Inferior parietal cortex (tissue), 1 donor: ENCODE measurements around the gene PVALB.

Source experiments
- DNase-seq: peaks from one replicate; pipeline ENCODE4 v3.0.0-alpha.2; 2016; ENCODE audit errors: extremely low spot score

The PVALB gene

DNA sequence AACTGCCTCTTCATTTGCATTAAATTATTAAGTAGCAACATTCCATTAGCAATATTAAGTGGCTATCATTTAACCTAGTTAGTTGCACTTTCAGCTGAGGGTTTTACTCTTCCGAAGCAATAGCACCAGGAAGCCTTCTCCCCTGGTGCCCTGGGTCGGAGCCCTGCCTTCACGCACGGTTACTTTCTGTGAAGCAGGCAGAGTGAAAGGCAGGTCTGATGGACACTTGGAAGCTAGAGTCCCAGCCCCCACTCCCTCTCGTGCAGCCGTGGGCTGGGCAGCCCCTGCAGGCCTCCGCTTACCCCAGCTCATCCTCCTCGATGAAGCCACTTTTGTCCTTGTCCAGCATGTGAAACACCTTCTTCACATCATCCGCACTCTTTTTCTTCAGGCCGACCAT, 2.0 kb downstream of the PVALB start:
- no peak for DNase-seq

DNA sequence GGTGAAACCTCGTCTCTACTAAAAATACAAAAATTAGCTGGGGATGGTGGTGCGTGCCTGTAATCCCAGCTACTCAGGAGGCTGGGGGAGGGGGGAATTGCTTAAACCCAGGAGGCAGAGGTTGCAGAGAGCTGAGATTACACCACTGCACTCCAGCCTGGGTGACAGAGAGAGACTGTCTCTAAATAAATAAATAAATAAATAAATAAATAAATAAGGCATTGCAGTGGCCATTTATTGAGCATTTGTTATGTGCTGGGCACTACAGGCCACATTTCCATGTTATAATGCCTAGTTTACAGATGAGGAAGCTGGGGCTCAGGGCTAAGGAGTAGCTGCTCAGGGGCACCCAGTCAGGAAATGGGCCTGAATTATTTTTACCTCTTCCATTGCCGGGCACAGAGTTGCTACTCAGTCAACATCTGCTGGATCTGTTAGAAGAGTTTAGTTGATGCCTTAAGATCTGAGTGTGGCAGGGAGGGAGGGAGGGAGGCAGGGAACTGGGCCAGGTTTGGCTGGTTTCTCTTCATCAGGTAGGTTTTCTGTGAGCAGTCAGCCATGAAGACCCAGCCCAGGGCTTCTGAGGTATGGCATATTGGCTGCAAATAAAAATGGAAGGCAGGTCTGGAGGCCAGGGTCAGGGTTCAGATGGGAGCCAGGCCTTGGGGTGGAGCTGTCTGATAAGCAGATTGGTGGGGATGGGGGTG, 5.6 kb downstream of the PVALB start:
- DNase-seq = no peak

DNA sequence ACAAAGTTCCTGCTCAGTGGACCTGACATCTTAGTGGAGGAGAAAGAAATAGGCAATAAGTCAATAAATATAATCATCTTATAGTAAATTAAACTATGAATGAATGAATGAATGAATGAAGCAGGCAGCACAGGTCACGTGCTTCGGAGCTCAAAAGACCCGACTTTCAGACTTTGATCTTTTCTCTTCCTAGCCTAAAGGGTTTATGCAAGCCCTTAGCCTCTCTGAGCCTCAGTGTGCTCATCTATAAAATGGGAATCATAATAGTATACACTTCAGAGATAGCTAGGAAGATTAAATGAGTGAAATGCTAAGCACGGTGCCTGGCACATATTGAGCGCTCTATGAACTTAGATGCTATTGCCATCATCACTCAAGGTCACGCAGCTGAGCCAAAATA, 7.5 kb downstream of the PVALB start:
- no peak for DNase-seq

DNA sequence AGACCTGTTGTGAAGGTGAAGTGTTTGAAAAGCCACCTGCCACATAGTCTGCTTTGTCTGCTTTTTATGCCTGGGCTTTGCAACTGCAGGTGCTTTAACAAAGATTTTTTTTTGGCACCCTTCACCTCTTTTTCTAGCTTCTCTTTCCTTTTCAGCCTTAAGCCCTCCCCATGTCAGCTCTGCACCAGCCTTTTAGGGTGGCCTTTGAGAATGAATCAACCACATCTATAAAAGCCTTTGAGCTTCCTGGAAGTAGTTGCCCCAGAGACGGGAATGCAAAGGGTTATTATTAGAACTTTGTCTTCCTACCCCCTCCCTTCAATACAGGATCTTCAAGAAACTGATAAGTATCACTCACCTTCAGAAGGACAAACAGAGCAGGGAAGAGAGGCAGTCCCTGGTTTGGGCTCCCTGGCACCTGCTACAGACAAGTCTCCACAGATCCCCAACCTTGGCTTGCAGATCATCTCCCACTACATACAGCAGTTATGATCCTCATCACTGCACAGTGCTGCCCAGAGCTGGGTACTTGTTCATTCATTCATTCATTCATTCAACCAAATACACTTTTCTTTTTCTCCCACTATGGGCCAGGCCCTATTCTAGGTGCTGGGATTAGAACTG, 8.0 kb downstream of the PVALB start:
- no peak for DNase-seq

DNA sequence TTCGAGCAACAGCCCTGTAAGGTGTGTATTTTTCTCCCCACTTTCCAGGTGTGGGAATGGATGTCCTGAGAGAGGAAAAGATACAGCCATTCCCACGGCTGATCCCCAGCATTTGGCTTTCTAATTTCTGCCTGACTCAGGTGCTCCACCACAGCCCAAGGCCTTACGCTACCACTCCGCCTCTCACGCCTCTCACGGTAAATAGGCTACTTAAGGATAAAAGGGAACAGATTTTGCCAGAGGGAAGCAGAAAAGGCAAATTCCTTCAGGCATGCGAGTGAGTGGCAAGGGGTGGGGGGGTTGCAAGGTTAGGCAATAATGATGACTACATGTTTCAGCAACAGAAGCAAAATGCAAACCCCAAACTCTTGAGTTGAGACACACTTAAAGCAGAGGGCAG, 9.2 kb downstream of the PVALB start:
- DNase-seq = no peak

DNA sequence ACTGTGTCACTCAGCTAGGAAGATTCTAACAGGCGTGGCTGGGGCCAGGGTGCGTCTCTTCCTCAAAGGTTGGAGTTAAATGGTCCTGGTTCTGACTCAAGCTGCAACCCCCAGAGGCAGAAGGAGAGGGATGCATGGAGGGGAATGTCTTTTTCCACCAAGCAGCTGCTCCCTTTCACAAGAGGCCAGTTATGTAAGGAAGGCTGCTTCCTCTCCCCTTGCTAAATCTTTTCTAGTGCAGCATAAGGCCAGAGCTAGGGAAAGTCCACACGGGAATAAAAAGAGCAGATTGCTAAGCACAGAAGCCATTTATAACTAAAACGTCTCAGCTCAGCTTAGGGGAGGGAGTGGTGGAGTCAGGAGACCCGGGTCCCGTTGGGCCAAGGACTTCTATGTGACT, 10.0 kb downstream of the PVALB start:
- DNase-seq = peak; percentile 15

DNA sequence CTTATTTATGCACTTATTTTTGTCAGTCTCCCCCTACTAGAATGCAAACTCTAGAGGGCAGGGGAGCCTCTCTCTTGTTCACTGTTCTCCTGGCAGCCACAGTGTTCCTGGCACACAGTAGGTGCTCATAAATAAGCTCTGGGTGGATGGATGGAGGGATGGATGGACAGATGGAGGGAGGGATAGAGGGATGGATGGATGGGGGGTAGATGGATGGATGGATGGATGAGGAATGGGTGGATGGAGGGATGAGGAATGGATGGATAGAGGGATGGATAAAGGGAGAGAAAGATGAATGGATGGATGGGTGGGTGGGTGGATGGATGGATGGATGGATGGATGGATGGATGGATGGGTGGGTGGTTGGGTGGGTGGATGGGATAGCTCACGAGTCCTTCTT, 13.5 kb downstream of the PVALB start:
- no peak for DNase-seq

DNA sequence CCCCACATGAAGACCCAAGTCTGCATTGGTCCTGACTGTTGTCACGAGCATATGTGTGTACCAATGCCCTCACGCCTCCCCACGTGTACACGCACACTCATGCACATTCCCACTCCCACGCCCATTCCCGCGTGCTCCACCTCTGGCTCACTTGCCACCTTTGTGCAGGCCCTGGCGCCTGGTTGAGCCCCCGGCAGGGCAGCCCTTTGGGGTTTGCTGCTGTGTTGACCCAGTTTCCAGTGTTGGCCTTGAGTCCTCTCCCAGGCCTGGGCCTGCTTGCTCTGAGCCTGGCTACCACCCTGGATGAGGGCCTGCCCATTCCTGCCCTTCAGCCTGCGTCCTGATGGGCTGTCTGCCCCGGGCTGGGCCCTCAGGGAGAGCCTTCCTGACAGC, 18.2 kb downstream of the PVALB start:
- no peak for DNase-seq

DNA sequence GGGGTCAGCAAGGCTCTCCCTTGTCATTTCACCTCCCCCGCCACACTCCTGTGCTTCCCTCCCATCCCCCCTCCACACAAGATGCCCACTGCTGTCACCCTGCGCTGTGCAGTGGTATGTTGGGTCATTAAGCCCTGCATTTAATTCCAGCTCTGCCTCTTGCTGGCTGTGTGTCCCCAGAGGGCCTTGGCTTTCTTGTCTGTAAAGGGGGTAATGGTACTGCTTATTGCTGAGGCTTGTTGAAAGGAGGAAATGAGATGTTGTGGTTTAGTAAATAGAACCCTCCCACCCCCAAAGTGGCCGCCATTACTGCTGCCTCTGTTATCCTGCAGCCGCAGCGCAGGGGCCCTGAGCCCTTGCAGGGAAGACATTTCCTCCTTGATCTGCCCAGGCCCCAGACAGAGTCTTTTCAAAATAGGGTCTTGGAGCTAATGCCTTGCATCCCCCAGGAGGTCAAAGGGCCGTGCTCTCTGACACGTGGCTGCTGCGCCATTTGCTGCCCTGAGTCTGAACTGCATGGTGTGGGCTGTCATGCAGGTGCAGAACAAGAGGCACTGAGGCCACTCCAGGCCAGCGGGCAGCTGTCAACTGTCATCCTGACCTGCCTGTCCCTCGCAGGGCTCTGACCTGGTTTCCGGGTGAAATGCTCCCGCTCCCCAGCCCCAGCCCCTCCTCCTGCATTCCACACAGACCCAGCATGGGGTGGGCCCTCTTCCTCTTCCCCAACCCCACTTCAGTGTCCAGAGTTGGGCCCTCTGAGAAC, 18.7 kb downstream of the PVALB start:
- no peak for DNase-seq

DNA sequence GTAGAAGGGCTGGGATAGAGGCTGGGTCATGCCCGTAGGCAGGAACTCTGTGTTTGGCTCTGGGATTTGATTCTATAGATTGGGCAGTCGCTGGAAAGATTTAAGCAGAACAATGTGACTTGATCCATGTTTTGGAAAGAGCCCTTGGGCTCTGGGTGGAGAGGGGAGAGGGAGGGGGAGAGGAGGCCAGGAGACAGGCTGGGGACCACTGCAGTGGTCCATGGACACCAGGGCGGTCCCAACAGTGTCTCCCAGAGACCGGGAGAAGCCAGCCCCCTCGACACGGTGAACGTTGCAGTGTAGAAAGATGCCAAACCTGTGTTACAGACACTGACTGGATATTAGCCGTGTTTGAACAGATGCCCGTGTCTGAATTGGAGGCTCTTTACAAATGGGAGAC, 19.5 kb downstream of the PVALB start:
- no peak for DNase-seq

DNA sequence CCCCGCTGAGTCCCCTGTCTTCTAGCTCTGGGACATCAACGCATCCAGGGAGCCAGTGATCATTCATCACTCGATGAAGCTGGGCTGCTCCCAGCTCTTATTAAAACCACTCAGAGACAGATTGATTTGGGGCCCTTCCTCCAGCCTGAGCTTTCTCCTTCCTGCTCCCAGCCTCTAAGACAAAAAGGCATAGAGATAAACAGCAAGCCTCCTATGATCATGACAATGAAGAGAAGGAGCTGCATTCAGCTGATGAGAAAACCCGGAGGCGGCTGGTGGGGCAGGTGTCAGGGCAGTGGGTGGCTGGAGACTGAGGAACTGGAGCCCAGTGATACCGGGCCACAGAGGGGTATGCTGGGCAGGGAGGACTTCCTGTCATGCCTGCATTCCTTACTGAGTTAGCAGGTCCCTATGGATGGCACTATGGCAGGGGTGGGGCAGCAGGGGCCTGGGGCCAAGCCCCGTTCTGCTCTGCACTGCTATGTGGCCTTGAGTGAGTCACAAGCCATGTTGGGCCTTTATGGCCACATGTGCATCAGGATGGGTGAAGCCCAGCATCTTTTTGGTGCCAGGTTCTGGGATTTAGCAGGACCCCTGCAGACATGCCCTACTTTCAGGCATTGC, 20.2 kb downstream of the PVALB start:
- no peak for DNase-seq

DNA sequence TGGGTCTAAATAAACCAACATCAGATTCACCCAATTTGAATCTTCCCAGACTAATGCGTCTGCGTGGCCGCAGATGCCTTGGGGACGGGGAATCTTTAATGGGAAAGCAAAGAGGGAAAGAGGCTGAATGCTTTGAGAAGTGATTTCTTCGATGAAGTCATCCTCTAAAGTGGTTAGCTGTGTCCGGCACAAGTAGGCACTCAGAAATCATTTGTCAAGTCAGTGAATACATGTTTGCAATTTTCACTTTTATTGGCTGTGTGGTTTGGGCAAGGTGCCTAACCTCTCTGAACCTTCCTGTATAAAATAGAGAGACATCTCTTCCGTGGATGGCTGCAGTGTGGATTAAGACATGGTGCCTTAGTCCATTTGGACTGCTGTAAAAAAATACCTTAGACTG, 21.2 kb downstream of the PVALB start:
- DNase-seq = no peak

DNA sequence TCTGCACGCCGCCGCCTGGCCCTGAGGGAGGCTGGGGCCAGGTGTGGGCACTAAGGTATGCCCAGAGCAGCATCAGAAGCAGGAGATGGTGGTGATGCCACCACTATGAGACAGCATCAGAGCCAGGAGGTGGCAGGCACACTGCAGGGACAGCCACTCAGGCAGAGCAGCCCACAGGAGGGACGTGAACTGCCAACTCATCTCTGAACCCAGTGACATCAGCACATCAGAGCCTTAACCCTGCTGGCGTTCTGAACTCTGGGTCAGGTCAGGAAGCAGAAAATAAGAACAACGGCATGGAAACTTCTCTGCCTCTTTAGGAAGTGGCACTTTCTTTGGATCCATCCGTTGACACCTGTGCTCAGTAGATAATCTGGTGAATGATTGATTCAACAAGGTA, 26.2 kb downstream of the PVALB start:
- DNase-seq = no peak

DNA sequence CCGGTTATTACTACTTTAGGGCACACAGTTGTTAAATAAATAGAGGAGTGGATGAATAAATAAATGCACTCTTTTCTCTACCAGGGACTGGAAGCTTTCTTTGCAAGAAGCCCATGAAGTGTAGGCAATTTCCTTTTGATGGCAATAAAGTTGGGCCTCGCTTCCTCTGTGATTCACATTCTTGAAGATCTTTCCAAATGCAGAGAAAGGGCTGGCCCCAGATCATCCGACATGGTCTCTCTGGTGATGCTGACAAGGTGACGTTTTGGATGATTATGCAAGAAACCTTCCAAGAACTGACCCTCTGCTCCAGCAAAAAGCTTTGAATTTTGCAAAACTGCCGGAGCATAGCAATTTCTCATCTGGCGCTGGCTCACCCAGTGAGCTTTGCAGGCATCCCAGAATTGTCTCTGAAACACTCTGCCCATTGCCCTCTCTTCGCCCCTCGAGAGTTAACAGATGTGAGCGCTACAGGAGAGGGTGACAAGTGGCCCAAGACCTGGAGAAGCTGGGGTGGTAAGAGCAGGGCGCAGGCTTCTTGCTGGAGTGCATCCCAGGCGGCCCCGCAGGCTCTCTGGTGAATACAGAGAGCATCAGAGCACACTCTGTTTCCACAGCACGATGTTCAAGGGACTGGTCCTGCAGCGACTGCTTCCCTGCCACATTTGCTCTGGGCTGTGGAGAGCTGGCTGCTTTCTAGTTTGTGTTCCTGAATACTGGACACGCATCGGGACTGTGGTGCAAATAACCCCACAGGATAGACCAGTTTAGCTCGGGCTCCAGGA, 29.4 kb downstream of the PVALB start:
- no peak for DNase-seq

DNA sequence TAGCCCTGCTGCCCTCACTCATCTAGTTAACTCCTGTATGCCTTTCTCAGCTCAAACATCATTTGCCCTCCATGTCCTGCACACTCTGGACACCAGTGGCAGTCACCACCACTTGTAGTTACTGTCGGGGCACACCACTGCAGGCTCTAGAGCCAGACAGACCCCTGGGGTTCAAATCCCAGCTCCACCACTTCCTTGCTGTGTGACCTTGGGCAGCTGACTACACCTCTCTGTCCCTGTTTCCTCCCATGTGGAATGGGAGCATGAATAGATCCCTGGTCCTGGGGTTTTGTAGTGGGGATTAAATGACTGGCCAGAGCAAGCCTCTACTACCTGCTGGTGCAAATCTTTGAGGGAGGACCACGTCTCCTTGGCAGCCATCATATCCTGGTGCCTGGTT, 33.1 kb downstream of the PVALB start:
- no peak for DNase-seq

DNA sequence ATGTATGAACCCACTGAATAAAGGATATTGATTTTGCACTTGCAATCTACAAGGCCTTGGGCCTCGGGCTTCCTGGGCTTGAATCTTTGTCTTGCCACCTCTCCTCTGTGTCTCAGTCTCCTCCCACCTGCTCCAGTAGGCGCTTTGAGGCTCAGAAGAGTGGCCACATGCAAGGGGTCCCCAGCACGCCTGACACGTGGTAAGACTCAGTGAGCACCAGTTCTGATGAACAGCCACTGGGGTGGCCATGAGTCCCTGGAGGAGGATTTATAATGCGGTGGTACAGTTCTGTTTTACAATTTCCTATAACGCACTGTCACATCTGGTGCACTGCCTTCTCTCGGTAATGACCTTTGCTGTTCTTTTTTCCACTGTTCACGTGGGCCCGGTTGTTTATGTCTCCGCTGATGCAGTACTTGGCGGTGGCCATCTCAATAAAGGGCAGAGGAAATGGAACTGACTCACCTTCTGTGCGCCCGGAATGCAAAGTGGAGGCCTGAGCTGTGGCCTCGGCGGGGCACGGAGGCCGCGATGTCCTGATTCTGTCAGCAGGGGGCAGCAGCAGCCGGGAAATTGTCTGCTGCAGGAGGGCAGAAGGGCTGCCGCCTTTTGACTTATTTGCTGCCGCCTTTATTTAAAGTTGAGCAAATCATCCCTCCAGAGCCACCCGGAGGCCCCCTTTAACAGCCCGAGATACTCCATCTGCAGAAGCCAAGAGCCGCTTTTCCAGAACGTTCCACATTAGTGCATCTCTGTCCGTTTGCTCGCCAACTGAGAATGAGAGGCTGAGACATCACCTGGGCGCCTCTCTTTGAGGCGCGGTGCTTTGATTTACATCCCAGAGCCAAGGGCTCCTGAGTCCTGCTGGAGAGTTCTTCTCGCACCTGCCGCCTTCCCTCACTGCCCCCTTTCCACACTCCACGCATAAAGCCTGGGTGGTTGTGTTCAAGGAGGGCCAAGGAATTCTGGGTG, 34.9 kb downstream of the PVALB start:
- DNase-seq = peak; percentile 76

DNA sequence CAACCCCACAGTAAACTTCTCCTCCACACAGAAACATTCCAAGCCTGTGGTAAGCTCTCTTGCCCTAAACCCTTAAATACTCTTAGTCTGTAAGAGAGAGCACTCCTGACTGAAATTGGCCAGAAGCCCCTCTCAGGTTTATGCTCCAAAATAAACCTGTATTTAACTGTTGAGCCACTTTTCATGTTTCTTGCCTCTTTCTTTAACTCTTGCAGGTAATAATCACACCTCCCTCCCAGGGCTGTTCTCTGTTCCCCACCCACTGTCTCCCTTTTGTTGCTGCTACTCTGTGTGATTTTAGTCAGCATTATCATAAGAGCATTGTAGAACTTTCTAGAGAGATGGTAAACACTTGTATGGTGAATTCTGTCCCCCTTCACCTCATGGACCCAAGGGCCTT, 38.8 kb downstream of the PVALB start:
- DNase-seq = no peak

DNA sequence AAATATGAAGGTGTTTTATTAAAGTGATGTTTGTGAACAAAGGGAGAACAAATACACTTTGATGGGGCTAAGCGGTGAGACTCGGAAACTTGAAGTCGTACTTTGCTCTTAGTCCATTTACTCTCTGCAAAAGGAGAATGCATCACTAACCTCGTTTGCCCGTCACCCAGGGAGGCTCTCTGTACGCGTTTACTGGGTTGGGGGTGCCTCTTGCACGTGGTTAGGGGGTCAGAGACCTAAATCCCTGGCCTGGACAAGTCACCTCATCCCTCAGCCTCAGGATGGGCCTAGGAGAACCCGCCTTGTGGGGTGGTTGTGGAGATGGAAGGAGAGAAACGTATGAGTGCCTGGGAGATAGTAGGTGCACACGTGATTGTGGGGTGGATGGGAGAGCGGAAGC, 40.1 kb downstream of the PVALB start:
- DNase-seq = no peak

DNA sequence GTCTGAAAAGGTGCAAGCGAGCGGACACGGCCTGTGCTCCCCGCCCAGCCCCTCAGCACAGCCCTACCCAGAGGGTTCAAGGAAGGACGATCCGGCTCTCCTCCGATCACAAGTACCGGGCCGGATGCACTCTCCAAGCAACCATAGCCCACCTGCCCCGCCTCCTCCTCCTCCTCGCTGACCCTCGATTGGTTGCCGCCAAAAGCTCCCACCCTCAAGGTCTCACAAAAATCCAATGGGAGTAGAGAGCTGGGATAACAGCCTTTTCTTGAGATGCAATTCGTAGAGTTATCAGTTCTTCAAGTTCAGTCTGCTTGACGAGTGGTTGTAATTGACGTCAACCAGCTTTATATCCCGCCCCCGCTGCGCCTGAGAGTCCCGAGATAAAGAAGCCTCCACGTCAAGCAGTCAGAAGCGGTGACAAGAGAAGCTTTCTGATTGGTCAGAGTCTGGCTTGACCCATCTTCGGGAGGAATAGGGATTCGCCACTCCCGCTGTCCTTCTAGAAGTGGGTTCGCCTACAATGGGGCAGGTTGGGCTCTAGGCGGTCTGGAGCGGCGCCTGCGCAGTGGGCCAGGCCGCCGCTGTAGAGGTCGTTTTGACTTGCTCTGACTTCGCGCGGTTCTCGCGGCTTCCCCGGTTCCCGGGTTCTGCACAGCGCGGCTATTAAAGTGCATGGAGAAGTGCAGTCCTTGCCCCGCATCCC, 40.7 kb downstream of the PVALB start, which contains the start of gene IFT27:
Gene IFT27 (minus strand): TSS at position 156 of the 706 bp plus-strand sequence. CDS start 412 bp downstream, outside the sequence.
- DNase-seq = peak; percentile 100

DNA sequence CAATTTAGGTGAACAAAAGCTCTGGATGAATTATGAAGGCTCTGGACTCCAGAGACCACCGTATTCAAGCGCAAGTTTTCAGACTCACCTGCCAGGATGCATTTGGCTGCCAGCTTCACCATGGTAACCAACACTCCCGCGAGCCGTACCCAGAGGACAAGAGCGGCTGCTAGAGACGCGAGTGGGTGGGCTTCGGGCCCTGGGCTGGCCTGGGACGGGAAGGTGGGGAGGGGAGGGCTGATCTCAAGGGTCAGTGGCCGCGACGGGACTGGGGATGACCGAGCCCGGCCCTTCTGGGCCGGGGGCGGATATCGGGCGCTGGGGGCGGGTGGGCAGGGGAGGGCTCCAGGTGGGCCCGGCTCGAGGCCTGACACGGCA, 41.3 kb downstream of the PVALB start:
- no peak for DNase-seq
